DMS53 (cell line): ENCODE results near the gene THUMPD1.
"Not testable (repeated sequence)": the region's sequence is repeated elsewhere in the genome, so short reads cannot be mapped to it uniquely, and the experiment has no call there.

Experiments
- DNase-seq: peaks from one replicate; lab custom pipeline; 2025; lab: John Stamatoyannopoulos, UW

Gene THUMPD1

GRCh38 chr16:20741554-20742285 lies at the start of gene THUMPD1:
THUMPD1 (minus strand) TSS chr16:20741818; CDS start chr16:20741739, 79 bp downstream.
- DNase-seq: peak; percentile 95

- no peak for DNase-seq
Measured at GRCh38 chr16:20789130-20789529, 47.5 kb upstream of the THUMPD1 start.

- DNase-seq: no peak
Measured at GRCh38 chr16:20784204-20784603, 42.6 kb upstream of the THUMPD1 start.

GRCh38 chr16:20782470-20782869 lies 40.9 kb upstream of the THUMPD1 start:
- no peak for DNase-seq

- DNase-seq: no peak
Measured at GRCh38 chr16:20781697-20782096, 40.1 kb upstream of the THUMPD1 start.

GRCh38 chr16:20774703-20775362 lies 33.2 kb upstream of the THUMPD1 start:
- peak; percentile 81 for DNase-seq

- no peak for DNase-seq
Measured at GRCh38 chr16:20773679-20774078, 32.1 kb upstream of the THUMPD1 start.

- DNase-seq: no peak
Measured at GRCh38 chr16:20768818-20769217, 27.2 kb upstream of the THUMPD1 start.

- peak; percentile 6 for DNase-seq
Measured at GRCh38 chr16:20768121-20768520, 26.5 kb upstream of the THUMPD1 start.

- DNase-seq: no peak
Measured at GRCh38 chr16:20767577-20767976, 26.0 kb upstream of the THUMPD1 start.

- no peak for DNase-seq
Measured at GRCh38 chr16:20766294-20766693, 24.7 kb upstream of the THUMPD1 start.

GRCh38 chr16:20765732-20766131 lies 24.1 kb upstream of the THUMPD1 start:
- DNase-seq: no peak

- not testable (repeated sequence) for DNase-seq
Measured at GRCh38 chr16:20764448-20764847, 22.8 kb upstream of the THUMPD1 start.

- peak; percentile 77 for DNase-seq
Measured at GRCh38 chr16:20763461-20764232, 22.0 kb upstream of the THUMPD1 start, which contains the start of gene ACSM3. ACSM3 (plus strand) TSS chr16:20764014; CDS start chr16:20770035, 6,021 bp downstream.

- DNase-seq: no peak
Measured at GRCh38 chr16:20762404-20763123, 20.9 kb upstream of the THUMPD1 start.

GRCh38 chr16:20761175-20761574 lies 19.6 kb upstream of the THUMPD1 start:
- DNase-seq: no peak

GRCh38 chr16:20760346-20760745 lies 18.7 kb upstream of the THUMPD1 start:
- DNase-seq: no peak

GRCh38 chr16:20755799-20756198 lies 14.2 kb upstream of the THUMPD1 start:
- DNase-seq: not testable (repeated sequence)

GRCh38 chr16:20755238-20755637 lies 13.6 kb upstream of the THUMPD1 start:
- no peak for DNase-seq

GRCh38 chr16:20753727-20754126 lies 12.1 kb upstream of the THUMPD1 start:
- DNase-seq: no peak

GRCh38 chr16:20750558-20750957 lies 8.9 kb upstream of the THUMPD1 start:
- no peak for DNase-seq

GRCh38 chr16:20749474-20749873 lies 7.9 kb upstream of the THUMPD1 start:
- DNase-seq: no peak
